K562 (cell line): ENCODE data around the gene RHOBTB3. TPM values are rescaled to one million over a fixed set of nuclear protein-coding genes. Genes with fewer than 3 reads are reported as not detected.

Experiments
- ATAC-seq: fragments of 200-7000 bp; cut with Tn5 transposase; 3 replicates; pipeline ENCODE4 v1.9.1; 2020; ENCODE audit warnings: moderate library complexity
- BruUV-seq: library from RNA; stranded (reverse); fragments of 400-500 nt; replicated peaks from 2 replicates; lab custom pipeline; 2021; lab: Mats Ljungman, UMichigan
- CTCF ChIA-PET: fragments of 300-600 bp; formaldehyde crosslinking; extraction: SDS; loops from one replicate; lab custom pipeline; 2021; ENCODE audit warnings: low intra/inter-chr PET ratio; lab: Yijun Ruan, JAX
- POLR2A ChIA-PET: fragments of 300-600, 350-650 bp; sonication (Branson Sonifier 250); formaldehyde crosslinking; extraction: SDS; loops from one replicate; lab custom pipeline; 2021; ENCODE audit warnings: antibody characterized with exemption, inconsistent platforms; lab: Yijun Ruan, JAX
- DNase-seq, 4 experiments: peaks; one replicate each; pipeline versions ENCODE4 v3.0.0 to v3.0.0-alpha.2; 2011 to 2018; ENCODE audit warnings: low spot score in 3 of 4, mixed read lengths in 3 of 4; ENCODE audit errors: extremely low read depth in 1 of 4
- FAIRE-seq: peaks from 2 replicates; lab custom pipeline; 2011; peaks lifted over from hg19 to GRCh38; lab: Jason Lieb, UNC
- H2AFZ ChIP-seq: 2 replicates; pipeline ENCODE4 v1.6.0; 2011; ENCODE audit warnings: low read depth, low read length, control low read depth, inconsistent platforms
- H3K27ac ChIP-seq: fragments of 200-600 bp; 3 replicates; pipeline ENCODE4 v1.8.0; 2011; ENCODE audit warnings: low read depth, mild to moderate bottlenecking, control low read depth, inconsistent platforms, low read length, moderate library complexity, mixed read lengths; ENCODE audit errors: extremely low read depth
- H3K27me3 ChIP-seq, 2 experiments: fragments of 300-600 bp in 1 of 2; 2 replicates in 1 of 2; 3 replicates in 1 of 2; pipeline versions ENCODE4 v1.6.0 to v1.8.0; 2011; ENCODE audit warnings: inconsistent platforms in 2 of 2, low read length in 2 of 2, mild to moderate bottlenecking in 1 of 2, mixed read lengths in 1 of 2, moderate library complexity in 1 of 2; ENCODE audit not compliant: control insufficient read depth in 2 of 2, insufficient read depth in 2 of 2
- H3K36me3 ChIP-seq: fragments of 300-600 bp; 3 replicates; pipeline ENCODE4 v1.8.0; 2011; ENCODE audit warnings: mild to moderate bottlenecking, low read length, inconsistent platforms; ENCODE audit not compliant: control insufficient read depth, insufficient read depth
- H3K4me1 ChIP-seq, 2 experiments: fragments of 200-600 bp in 1 of 2; replicated peaks in 1 of 2; 2 replicates in 1 of 2; 3 replicates in 1 of 2; pipeline versions ENCODE4 v1.5.1 to v1.8.0; 2011; ENCODE audit warnings: inconsistent platforms in 2 of 2, low read length in 2 of 2, mild to moderate bottlenecking in 1 of 2, mixed read lengths in 1 of 2, moderate library complexity in 1 of 2; ENCODE audit not compliant: control insufficient read depth in 2 of 2, insufficient read depth in 2 of 2
- H3K4me2 ChIP-seq: 2 replicates; pipeline ENCODE4 v1.6.1; 2011; ENCODE audit warnings: low read length, control low read depth, inconsistent platforms, mixed read lengths; ENCODE audit not compliant: insufficient read depth
- H3K4me3 ChIP-seq: fragments of 200-600 bp; sonication (generic), shearing (Covaris generic); 2 replicates; pipeline ENCODE4 v1.5.1; 2016; ENCODE audit warnings: control low read depth, inconsistent platforms
- H3K79me2 ChIP-seq: fragments of 200-600 bp; 3 replicates; pipeline ENCODE4 v1.8.0; 2011; ENCODE audit warnings: low read length, inconsistent platforms; ENCODE audit not compliant: control insufficient read depth, insufficient read depth
- H3K9ac ChIP-seq, 2 experiments: 2 replicates each; pipeline versions ENCODE4 v1.6.0 to v1.6.1; 2011; ENCODE audit warnings: low read depth in 2 of 2, low read length in 2 of 2, control low read depth in 1 of 2, inconsistent platforms in 1 of 2, mild to moderate bottlenecking in 1 of 2, mixed read lengths in 1 of 2; ENCODE audit not compliant: insufficient read depth in 1 of 2
- H3K9me1 ChIP-seq: one replicate; pipeline ENCODE4 v1.6.0; 2011; ENCODE audit warnings: inconsistent platforms, mild to moderate bottlenecking, low read length, moderate library complexity; ENCODE audit not compliant: control insufficient read depth, insufficient read depth
- H3K9me3 ChIP-seq: replicated peaks from 2 replicates; pipeline ENCODE4 v1.5.1; 2011; ENCODE audit warnings: low read depth, low read length, inconsistent platforms; ENCODE audit not compliant: control insufficient read depth, insufficient read depth
- H4K20me1 ChIP-seq: replicated peaks from 2 replicates; pipeline ENCODE4 v1.6.1; 2011; ENCODE audit warnings: low read length, inconsistent platforms, mixed read lengths; ENCODE audit not compliant: control insufficient read depth, insufficient read depth
- FOXA3 ChIP-seq, 2 experiments: fragments of 450-650 bp in 1 of 2; sonication (generic) in 1 of 2; formaldehyde crosslinking; IDR thresholded peaks in 1 of 2; conservative IDR thresholded peaks in 1 of 2; 2 replicates each; pipeline versions ENCODE4 v1.4.0 to v1.8.0; 2020 to 2022; ENCODE audit warnings: mild to moderate bottlenecking in 2 of 2, missing genetic modification reagents in 1 of 2
- HCFC1 ChIP-seq: IDR thresholded peaks from 2 replicates; pipeline ENCODE4 v1.6.1; 2012; ENCODE audit warnings: low read depth, low read length, improper control_type of control experiment
- MTF1 ChIP-seq: fragments of 250-450 bp; sonication (Bioruptor Pico); IDR thresholded peaks from 2 replicates; pipeline ENCODE4 v1.9.0; 2021; ENCODE audit warnings: moderate library complexity, mild to moderate bottlenecking, inconsistent platforms, borderline replicate concordance
- RCOR1 ChIP-seq, 2 experiments: IDR thresholded peaks; 2 replicates each; pipeline ENCODE4 v1.6.1; 2012; ENCODE audit warnings: low read depth in 2 of 2, low read length in 2 of 2, borderline replicate concordance in 1 of 2, improper control_type of control experiment in 1 of 2
- STAT5A ChIP-seq: IDR thresholded peaks from 2 replicates; pipeline ENCODE4 v1.6.1; 2012; ENCODE audit warnings: low read length, inconsistent platforms, borderline replicate concordance
- ZNF586 ChIP-seq: fragments of 450-650 bp; formaldehyde crosslinking; conservative IDR thresholded peaks from 2 replicates; pipeline ENCODE4 v1.4.0; 2020; ENCODE audit warnings: mild to moderate bottlenecking, moderate library complexity
- WGBS: fragments of 100-300 bp; shearing (Covaris generic); methylation state at CpG from one replicate; pipeline ENCODE4 v1.1.6; 2016; ENCODE audit warnings: low coverage, mixed read lengths; ENCODE audit not compliant: insufficient coverage; ENCODE audit errors: missing lambda C conversion rate; 5-methylcytosine and 5-hydroxymethylcytosine counted together
- in situ Hi-C: fragments of 300-500 bp; cut with MboI; formaldehyde crosslinking; loops from 4 replicates; pipeline ENCODE4 v1.15.0; 2018; ENCODE audit warnings: inconsistent platforms, mixed read lengths
- intact Hi-C: fragments of 100-400 bp; cut with micrococcal nuclease; formaldehyde crosslinking; loops from 2 replicates; pipeline ENCODE4 v1.14.2; 2022
- polyA plus RNA-seq, 8 experiments: library from polyadenylated mRNA; depleted of rRNA in 4 of 8; stranded (reverse) in 5 of 8; unstranded in 3 of 8; fragments of >200 nt; fragmentation: Nextera tagmentation in 2 of 8; fragmentation: Illumina TruSeq in 1 of 8; extraction: Ambion mirVana in 2 of 8; extraction: Trizol in 1 of 8; gene quantifications; 2 replicates each; pipeline versions ENCODE4 v1.2.1 to v1.2.3, GENCODE V29; 2011 to 2014; ENCODE audit warnings: inconsistent platforms in 1 of 8, missing spikeins in 1 of 8
- total RNA-seq, 7 experiments: library from RNA; depleted of rRNA in 6 of 7; stranded (reverse); fragments of >200 nt in 6 of 7; fragmentation: Illumina TruSeq in 2 of 7; extraction: Trizol in 2 of 7; gene quantifications; 2 replicates each; pipeline versions ENCODE4 v1.2.1 to v1.2.3, GENCODE V29; 2011 to 2021; ENCODE audit warnings: low replicate concordance in 1 of 7

RHOBTB3 gene
- total and polyA plus RNA-seq, 9 of the 15 experiments (the other 6 are each of a cell fraction or from before 2014, with no cell fraction given): 39.7 to 143 (median 115) TPM

DNA sequence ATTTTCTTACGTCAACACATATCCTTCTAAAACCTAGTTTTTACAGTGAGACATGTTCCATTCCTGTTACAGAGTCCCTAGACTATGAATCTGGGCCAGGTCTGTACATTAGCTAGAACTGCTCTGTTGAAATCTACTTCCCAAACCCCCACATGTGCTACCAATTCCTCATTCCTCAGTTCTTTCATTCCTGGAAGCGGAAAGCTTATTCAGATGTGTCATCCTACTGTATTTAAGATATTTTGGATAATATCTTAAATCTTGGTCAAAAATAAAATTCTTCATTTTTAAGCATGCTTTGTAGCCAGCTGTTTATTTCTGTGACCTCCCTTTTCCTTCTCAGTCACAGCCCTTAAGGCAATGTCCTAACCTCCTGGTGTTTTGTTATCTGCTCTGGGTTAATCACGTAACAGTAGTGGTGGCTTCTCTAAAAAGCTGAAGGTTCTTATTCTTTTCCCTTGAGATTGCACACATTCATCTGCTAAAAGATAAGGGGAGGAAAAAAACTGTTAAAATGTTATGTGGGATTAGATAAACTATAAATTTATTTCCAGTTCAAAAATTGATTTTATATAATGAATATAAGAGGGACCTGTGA is 55.8 kb downstream of the RHOBTB3 start:
- no peaks in the 10 kb centered on the region for H3K9me3 ChIP-seq
- no peak overlapping the region for H3K4me2 ChIP-seq
- intact Hi-C loops (loop anchor here (10.0 kb wide), 1 partner anchor 502 kb away; the partner anchor contains the start of gene MCTP1), in situ Hi-C loops (no loop called here)
- 81% methylated on average over 3 of the region's 3 CpGs for WGBS
- ChIA-PET POLR2A (interaction anchor here (1.0 to 1.3 kb wide), 3 partner anchors 11 to 66 kb away, joined by 3 to 4 read pairs (median 4); no protein-coding TSS in a partner anchor), CTCF (no interaction called here)
- no peak overlapping the region for H3K4me3 ChIP-seq
- peaks cover 90% of the 10 kb centered on the region for H3K36me3 ChIP-seq
- H3K27ac ChIP-seq: no peak overlapping the region
- H2AFZ ChIP-seq: no peak overlapping the region
- no peaks in the 10 kb centered on the region for H4K20me1 ChIP-seq
- H3K4me1 ChIP-seq: no peaks in the 10 kb centered on the region
- FAIRE-seq: no peak
- no TSS peak for BruUV-seq
- H3K9me1 ChIP-seq: no peaks in the 10 kb centered on the region
- H3K79me2 ChIP-seq: peaks cover 2% of the 10 kb centered on the region; the same call in 1 of the 3 replicates
- no peak for DNase-seq
- no peak for TF ChIP-seq ZNF586 (CRISPR knock-in tag)
- no peak for TF ChIP-seq HCFC1
- TF ChIP-seq MTF1 (CRISPR knock-in tag): no peak
- TF ChIP-seq FOXA3 (CRISPR knock-in tag; conservative IDR thresholded peaks at IDR 0.05 in 1 of 2, IDR thresholded peaks at IDR 0.05 in 1 of 2): no peak
- TF ChIP-seq STAT5A: no peak
- no peak for TF ChIP-seq RCOR1 (IDR thresholded peaks at IDR 0.05; ENCODE audit: borderline replicate concordance in 1 of 2, low read depth in 2 of 2, low read length in 2 of 2)
- H3K27me3 ChIP-seq: no peaks in the 10 kb centered on the region
- ATAC-seq: peak; percentile 51; the same call in 1 of the 3 replicates
- H3K9ac ChIP-seq: no peak overlapping the region
